Kidney (tissue), 14 donors: ENCODE measurements around the gene NOL4L. TPM values are rescaled to one million over a fixed set of nuclear protein-coding genes. Genes with fewer than 3 reads are reported as not detected.

Experiments used
- DNase-seq, 5 donors: peaks; one replicate each; pipeline ENCODE4 v3.0.0-alpha.2; 2013 to 2020
- FAIRE-seq: peaks from 2 replicates; lab custom pipeline; 2012; peaks lifted over from hg19 to GRCh38; lab: Jason Lieb, UNC
- H3K27ac ChIP-seq, 2 donors: one replicate each; pipeline ENCODE4 v1.7.0; 2013; ENCODE audit warnings: low read depth in 2 of 2, low read length in 2 of 2, inconsistent platforms in 1 of 2
- H3K27me3 ChIP-seq: one replicate; pipeline ENCODE4 v1.7.1; 2013; ENCODE audit warnings: low read length, inconsistent platforms; ENCODE audit not compliant: control insufficient read depth, insufficient read depth
- H3K36me3 ChIP-seq, 3 donors: one replicate each; pipeline versions ENCODE4 v1.7.0 to v1.7.1; 2013; ENCODE audit warnings: low read length in 3 of 3, control low read depth in 1 of 3, inconsistent platforms in 1 of 3; ENCODE audit not compliant: insufficient read depth in 3 of 3, control insufficient read depth in 2 of 3
- H3K4me1 ChIP-seq, 3 donors: one replicate each; pipeline versions ENCODE4 v1.7.0 to v1.7.1; 2013; ENCODE audit warnings: low read length in 3 of 3, inconsistent platforms in 1 of 3, low read depth in 1 of 3; ENCODE audit not compliant: control insufficient read depth in 2 of 3, insufficient read depth in 2 of 3
- H3K4me3 ChIP-seq, 3 donors: one replicate each; pipeline versions ENCODE4 v1.7.0 to v1.8.1; 2013; ENCODE audit warnings: low read length in 3 of 3, control low read depth in 1 of 3, inconsistent platforms in 1 of 3
- H3K9ac ChIP-seq, 3 donors: one replicate each; pipeline versions ENCODE4 v1.7.0 to v1.7.1; 2013; ENCODE audit warnings: low read length in 3 of 3, control low read depth in 1 of 3, inconsistent platforms in 1 of 3
- H3K9me3 ChIP-seq, 3 donors: one replicate each; pipeline versions ENCODE4 v1.7.0 to v1.7.1; 2013; ENCODE audit warnings: low read length in 3 of 3, control low read depth in 1 of 3, inconsistent platforms in 1 of 3; ENCODE audit not compliant: control insufficient read depth in 2 of 3, insufficient read depth in 1 of 3
- CTCF ChIP-seq: IDR thresholded peaks from 3 replicates; pipeline ENCODE4 v1.5.1; 2012; ENCODE audit warnings: mild to moderate bottlenecking, moderate library complexity, borderline replicate concordance; ENCODE audit not compliant: insufficient read depth; ENCODE audit errors: extremely low read depth
- intact Hi-C: fragments of 100-400 bp; cut with DNase I; formaldehyde crosslinking; loops from one replicate; pipeline ENCODE4 v1.11.1; 2022
- polyA plus RNA-seq: library from polyadenylated mRNA; stranded (reverse); fragments of 350-450 nt; fragmentation: Illumina TruSeq; extraction: RNeasy Lipid Tissue Mini Kit (QIAGEN cat#74804); gene quantifications from one replicate; pipeline ENCODE4 v1.2.3, GENCODE V29; 2014; ENCODE audit warnings: low read depth, low replicate concordance; ENCODE audit not compliant: insufficient read depth
- total RNA-seq: library from RNA; stranded (reverse); fragmentation: NEBNext Ultra II Directional; extraction: Animal tissue kit (Norgen Biotek cat#: 25700); gene quantifications from one replicate; pipeline ENCODE4 v1.2.1, GENCODE V29; 2021
- donor health status: control.
- donor health status: control.
- donor health status: control.
- donor health status: control.
- donor health status: control.
- donor health status: DM: yes; HTN: yes; CAD: no.
- donor health status: Normal renal cell carcinoma (clear cell type).

Gene NOL4L
- total and polyA plus RNA-seq, 2 donors from 2014 or later = 14.1 to 19.4 TPM

DNA sequence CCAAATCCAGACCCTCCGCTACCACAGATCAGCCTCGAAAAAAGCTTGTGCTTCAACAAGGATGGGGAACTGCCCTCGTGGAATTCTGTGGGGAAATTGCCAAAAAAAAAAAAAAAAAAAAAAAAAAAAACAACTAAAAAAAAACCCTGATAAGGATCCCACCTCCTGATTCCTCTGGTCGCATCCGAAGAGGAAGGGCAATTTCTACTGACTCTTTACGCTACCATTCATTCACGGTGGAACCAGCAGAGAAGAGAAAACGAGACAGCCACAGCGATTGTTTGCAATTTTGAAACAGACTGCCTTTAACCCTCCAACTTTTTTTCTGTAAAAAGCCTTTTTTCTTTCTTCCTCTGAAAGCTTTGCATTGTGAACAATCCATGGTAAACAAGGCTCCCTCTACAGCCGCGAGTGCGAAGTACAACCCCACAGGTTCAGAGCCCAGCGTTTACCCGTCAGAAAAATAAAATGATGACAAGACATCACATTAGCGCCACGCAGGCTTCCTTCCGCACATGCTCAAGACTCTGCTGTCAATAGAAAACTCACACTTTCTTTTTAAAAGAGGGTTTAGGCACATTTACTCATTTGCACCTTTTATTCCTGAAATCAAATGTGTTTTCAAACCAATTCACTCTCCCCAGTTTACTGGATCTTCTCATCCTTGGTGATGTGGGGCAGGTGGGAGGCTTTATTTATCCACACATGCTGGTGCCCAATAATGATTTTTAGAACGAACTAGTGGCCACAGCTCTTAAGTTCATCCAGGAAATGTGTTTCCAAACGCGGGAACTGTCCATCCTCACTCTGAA lies 100.0 kb downstream of the NOL4L start:
- Histone ChIP-seq H3K4me1 (peaks cover 3 to 15% (median 12%) of the 10 kb centered on the region in 3 donors), H3K27me3 (no peaks in the 10 kb centered on the region), H3K4me3 (peak overlapping the region; percentile 24 to 63 (median 57)), H3K27ac (peak overlapping the region; percentile 62 to 82), H3K36me3 (no peaks in the 10 kb centered on the region), H3K9ac (peak overlapping the region in 1 of 3 donors; percentile 26), H3K9me3 (no peaks in the 10 kb centered on the region)
- intact Hi-C loops = no loop called here
- peak; percentile 87 for TF ChIP-seq CTCF
- peak; percentile 79 to 93 (median 85) for DNase-seq
- FAIRE-seq = peak; percentile 23

DNA sequence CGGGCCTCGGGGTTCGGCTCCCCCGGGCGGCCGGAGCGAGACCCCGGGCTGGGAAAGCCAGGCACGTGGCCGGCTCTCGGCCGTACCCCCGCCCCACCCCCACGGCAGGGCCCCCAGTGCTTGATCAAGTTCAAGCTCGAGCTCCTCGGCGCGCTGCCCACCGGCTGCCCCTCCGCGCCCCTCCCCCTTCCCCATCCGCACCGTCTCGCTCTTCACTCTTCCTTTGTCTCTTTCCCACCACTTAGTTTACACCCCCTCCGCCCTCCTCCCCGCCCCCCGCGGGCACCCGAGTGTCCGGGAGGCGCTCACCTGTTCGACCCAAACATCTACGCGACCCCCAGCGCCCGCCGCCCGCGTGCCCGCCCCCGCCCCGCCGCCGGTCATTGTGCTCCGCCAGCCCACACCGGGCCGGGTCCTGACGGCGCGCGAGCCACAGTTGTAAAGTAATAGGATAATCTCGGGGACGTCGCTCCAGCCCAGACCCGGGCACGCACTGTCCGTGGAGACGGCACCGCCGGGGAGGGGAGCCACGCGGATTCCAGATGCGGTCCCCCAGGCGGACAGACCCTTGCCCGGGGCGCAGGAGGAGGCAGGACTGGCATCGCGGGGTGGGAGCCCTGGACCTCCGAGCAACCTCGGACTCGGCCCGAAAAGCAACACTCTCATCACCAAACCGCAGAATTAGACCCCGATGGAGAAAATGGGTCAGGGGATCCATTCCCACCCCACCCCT lies 100.7 kb downstream of the NOL4L start:
- Histone ChIP-seq H3K9ac (peak overlapping the region in 2 of 3 donors; percentile 26 to 40), H3K27ac (peak overlapping the region; percentile 62 to 82), H3K27me3 (no peaks in the 10 kb centered on the region), H3K36me3 (no peaks in the 10 kb centered on the region), H3K4me1 (peaks cover 6 to 22% (median 18%) of the 10 kb centered on the region in 3 donors), H3K9me3 (no peaks in the 10 kb centered on the region), H3K4me3 (peak overlapping the region; percentile 11 to 63 (median 57))
- DNase-seq = peak; percentile 67 to 94 (median 82)
- FAIRE-seq = no peak
- intact Hi-C loops = no loop called here
- TF ChIP-seq CTCF = no peak

- peak overlapping the region; percentile 74 to 83 for H3K27ac ChIP-seq
- H3K4me1 ChIP-seq = peaks cover 6 to 27% (median 27%) of the 10 kb centered on the region in 3 donors
- FAIRE-seq = no peak
- no peaks in the 10 kb centered on the region for H3K9me3 ChIP-seq
- H3K4me3 ChIP-seq = peak overlapping the region; percentile 42 to 75 (median 45)
- H3K27me3 ChIP-seq = no peaks in the 10 kb centered on the region
- intact Hi-C loops = no loop called here
- peak; percentile 92 to 99 (median 96) for DNase-seq
- TF ChIP-seq CTCF = no peak
- no peaks in the 10 kb centered on the region for H3K36me3 ChIP-seq
- H3K9ac ChIP-seq = peak overlapping the region in 2 of 3 donors; percentile 22 to 40
Observed at GRCh38 chr20:32483351-32484224, 101.5 kb downstream of the NOL4L start.
